NCI-H2107 treated with DMSO at 0.1 percent for 48 hours (cell line): ENCODE data around the gene ALDOB.

Source experiments
- DNase-seq: peaks from one replicate; lab custom pipeline; 2025; ENCODE audit not compliant: unreplicated experiment; lab: John Stamatoyannopoulos, UW

ALDOB gene

DNA sequence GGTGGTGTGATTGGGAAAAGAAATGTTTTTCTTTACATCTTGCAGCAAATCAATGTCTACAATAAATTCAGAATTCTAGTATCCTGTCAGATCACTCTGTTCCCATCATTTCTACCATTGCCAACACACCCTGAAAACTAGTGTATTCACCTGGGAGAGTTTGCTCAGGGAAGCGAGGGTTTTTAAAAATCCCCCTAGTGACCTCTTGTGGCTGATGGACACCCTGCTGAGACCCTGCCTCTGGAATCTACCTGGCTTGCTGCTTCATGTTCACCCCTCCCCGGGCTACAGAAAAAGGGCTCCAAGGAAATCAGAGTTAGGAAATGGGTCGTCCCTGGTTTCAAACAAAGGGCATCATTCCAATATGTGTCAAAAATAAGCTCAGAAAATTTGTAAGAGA lies 21.4 kb upstream of the ALDOB start:
- no peak for DNase-seq

DNA sequence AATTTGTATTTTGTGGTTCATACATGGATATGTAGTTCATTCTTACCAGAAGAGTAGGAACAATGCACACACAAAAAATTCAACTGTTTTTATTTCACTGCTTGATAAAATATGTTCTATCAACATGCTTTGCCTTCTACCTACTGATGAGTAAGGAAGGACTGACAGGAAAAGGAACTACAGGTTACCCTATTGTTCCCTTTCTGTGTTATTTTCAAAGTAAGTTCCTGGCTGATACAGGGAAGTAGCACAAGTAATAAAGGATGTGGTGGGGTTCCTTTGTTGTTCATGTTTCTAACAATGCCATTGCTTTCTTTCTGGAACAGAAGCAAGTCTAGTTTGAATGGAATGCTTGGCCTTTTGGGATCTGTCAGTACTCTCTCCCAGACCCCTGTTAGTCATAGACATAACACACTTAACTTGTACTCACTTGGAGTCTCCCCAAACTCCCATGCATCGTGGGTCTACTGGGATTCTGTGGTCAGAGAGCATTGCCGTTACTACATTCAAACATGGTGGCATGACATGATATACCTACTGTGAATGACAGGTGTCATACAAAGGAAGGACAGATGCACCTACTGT lies 20.2 kb upstream of the ALDOB start:
- no peak for DNase-seq

DNA sequence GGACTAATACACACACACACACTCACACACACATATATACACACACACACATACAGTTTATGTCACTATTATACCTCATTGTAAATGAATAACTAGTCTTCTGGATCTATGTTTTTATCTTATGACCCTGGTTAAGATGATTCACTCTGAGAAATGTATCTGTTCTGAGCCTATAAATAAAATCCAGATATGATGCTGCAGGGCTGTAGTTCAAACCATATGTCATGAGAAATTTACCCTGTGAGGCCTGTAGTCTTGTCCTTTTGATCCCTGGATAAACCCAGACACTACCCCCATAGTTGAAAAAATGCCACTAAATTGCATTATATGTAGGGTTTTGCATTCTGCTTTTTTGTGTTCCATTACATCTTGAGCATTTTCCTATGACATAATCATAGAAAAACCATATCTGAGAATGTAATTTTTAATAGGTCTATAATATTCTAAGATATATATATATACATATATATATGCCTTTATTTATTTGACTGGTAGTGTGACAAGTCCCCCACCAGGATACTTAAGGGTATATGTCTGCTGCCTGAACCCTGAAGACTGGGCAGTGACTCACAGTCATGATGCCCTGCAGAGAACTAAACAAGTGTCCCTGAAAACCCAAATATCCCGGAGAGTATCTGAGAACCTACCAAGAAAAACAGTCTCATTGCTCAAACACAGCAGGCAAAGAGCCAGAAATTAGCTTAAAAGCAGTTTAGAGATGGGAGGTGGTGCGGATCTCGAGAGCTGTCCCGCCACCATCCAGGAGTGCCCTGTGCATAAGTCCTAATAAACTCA lies 18.4 kb upstream of the ALDOB start:
- no peak for DNase-seq

DNA sequence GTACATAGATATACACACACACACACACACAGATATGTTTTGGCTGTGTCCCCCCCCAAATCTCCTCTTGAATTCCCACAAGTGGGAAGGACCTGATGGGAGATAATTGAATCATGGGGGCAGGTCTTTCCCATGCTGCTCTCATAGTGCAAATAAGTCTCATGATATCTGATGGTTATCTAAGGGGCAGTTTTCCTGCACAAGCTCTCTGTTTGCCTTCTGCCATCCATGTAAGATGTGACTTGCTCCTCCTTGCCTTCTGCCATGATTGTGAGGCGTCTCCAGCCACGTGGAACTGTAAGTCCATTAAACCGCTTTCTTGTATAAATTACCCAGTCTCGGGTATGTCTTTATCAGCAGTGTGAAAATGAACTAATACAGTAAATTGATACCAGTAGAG lies 15.9 kb upstream of the ALDOB start:
- no peak for DNase-seq

DNA sequence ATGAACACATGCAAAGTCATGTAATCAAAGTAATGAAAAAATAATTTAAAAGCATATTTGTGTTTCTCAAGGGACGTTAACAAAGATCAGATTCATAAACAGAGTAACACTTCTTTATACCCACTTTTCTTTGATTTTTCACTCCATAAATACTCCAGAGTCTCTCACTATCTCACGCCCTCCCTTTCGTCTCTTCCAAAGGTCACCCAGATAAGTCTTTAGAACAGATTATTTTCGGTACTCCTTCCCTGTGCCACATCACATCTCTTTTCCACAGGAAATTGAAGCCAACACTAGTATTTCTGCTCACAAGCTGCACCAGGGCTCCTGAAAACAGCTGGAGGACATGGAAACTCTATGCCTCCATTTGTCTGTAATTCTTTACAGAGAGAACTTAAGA lies 15.4 kb upstream of the ALDOB start:
- DNase-seq = no peak

DNA sequence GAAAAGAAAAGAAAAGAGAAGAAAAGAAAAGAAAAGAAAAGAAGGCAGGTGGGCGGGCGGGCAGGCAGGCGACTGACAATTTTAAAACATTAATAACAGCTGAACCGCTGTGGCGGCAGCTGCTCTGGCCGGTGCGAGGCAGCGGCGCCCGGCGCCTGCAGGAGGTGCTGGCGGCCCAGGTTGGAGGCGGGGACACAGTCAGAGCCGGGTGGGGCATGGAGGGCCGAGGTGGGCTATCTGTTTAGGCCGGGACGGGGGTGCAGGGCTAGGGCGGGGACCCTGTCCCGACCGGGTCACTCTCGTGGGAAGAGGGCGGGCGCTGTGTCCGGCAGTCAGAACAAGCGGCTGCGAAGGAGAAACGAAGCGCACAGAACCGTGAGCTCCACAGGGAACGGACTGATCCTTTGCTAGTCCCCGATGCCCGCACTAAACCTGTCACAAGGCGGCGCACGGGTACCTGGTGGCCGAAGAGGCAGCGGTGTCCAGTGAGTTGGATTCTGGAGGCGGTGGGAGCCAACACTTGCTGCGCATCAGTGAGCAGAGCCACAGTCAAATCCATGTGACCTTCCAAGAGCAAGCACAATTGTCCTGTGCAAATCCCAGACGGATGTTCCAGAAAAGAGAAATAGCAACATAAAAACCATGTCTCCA lies 13.6 kb upstream of the ALDOB start:
- peak; percentile 77 for DNase-seq

DNA sequence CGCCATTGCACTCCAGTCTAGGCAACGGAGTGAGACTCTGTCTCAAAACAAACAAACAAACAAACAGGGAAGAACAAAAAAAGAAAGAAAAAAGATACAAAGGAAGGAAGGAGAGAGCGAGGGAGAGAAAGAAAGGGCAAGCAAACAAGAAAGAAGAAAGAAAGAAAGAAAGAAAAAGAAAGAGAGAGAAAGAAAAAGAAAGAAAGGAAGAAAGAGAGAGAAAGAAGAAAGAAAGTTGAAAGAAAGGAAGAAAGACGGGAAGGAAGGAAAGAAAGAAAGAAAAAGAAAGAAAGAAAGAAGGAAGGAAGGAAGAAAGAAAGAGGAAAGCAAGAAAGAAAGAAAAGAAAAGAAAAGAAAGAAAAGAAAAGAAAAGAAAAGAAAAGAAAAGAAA lies 13.1 kb upstream of the ALDOB start:
- no peak for DNase-seq

DNA sequence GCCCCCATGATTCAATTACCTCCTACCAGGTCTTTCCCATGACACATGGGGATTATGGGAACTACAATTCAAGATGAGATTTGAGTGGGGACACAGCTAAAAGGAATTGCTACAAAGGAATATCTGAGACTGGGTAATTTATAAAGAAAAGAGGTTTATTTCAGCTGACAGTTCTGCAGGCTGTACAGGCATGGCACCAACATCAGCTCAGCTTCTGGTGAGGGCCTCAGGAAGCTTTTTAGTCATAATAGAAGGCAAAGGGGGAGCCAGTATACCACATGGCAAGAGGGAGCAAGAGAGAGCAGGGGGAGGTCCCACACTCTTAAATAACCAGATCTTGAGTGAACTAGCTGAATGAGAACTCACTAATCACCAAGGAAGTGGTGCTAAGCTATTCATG lies 11.2 kb upstream of the ALDOB start:
- no peak for DNase-seq

DNA sequence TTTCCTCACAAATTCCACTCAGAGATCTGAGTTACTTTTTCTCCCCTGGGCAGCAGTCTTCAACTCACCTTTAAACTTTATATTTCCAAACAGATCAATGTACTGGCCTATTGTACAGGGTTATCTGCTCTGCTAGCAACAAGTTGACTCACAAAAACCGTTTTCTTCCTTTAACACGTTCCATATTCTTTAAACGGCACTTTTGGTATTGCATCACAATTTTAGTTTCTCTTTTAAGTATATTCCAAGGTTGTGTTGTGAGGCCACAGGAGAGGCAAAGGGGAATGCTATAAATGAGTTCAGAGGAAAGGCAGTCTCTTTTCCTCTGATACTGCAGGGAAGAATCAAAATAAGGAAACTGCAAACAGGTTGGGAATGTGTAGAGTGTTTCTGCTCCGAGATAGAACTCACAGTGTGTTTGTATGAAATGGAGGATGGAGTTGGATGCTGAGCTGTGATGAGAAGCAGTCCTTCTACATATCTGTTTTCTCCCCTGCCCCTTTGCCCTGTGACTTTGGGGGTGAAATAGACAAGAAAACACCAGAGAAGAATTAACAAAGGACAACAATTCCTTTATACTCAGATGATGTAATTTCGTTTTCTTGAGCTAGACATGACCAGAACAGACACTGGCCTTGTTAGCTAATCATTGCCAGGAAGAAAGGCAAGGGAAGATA lies 9.9 kb upstream of the ALDOB start:
- DNase-seq = no peak

DNA sequence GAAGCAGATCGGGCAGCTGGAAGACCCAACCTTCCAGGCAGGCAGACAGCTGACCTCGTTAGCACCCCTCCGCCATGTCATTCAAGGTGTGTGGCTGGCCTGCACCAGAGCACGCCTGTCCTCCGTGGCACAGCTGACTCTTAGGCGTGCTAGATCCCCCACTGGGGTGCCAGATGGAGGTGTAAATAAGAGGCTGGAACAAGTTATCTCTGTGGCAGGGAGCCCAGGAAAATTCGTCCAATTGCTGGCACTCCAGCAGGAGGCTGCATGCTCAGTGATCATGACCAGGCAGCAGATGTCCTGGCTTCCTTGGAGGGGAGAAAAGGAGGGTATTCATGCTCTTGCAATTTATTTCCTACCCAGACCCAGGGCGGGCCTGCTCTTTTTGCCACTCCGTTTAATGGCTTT lies 7.8 kb upstream of the ALDOB start:
- peak; percentile 35 for DNase-seq

DNA sequence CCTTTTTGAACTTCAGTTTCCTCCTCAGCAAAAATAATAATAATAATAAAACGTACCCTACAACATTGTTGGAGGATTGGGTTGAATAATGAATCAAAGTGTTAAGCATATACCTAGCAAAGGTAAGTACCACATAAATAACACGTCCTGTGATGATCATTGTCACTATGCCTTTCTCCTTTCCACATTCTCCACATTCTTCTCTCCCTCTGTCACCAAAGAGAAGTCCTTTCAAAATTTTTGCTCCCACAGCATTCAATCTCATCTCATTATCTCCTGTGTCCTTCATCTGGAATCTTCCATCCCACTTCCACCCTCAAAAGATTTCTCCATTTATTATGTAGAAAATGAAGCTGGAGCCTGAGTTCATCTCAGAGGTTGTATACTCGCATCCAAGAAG lies 7.2 kb upstream of the ALDOB start:
- DNase-seq = no peak

DNA sequence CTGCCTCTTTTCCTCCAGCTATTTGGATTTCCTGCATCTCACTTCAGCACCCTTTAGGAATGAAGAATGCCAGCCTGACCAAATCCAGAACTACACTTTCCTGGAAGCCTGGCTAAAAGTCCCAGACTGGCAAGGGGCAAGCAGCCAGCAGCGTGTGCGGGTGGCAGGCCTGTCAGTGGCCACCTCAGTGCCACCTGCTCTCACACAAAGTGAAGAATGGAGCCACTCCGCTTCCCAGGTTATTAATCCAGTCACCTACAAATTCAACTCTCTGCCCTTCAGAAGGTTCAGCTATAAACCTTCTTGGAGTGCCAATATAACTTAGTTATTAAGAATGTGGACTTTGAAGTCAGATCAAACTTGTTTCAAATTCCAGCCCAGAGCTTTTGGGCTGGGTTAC lies 6.7 kb upstream of the ALDOB start:
- no peak for DNase-seq

DNA sequence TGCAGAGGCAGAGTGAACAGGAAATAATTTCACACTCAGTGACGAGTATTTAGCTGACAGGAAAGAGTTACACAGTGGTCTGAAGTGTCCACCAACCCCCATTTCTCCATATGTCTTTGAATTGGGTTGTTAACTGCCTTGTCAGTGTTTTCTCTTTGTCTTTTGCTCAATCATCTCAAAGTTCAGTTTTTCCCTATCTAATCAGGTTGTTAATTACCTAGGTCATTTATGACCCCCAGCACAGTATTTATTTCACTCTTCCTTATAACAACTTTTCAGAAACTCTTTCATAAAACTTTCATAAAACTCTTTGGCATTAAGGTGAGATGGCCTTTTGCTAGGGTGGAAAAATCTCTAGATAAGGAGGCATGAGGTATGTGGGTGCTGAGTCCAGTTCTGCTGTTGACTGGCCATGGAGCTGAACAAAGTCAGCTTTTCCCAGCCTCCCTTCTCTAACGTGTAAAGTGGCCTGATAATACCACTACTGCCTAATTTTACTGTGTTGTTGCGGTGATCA lies 5.2 kb upstream of the ALDOB start:
- no peak for DNase-seq

DNA sequence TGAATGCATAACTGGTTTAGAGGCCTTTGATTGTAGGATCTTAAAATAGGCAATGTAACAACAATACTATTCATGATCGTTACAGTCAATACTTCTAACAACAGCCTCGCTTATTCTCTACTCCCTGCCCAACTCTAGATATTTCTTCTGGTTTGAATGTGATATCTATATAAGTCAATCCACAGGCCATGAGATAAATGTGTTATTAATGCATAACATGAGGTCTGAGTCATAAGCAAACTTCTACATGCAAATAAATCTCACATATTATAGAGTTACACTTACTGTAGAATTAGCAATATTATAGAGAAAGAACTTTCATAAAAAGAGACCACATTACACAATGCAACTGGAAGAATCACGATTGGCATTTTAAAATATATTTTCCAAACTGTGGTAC lies 2.9 kb upstream of the ALDOB start:
- DNase-seq = no peak

DNA sequence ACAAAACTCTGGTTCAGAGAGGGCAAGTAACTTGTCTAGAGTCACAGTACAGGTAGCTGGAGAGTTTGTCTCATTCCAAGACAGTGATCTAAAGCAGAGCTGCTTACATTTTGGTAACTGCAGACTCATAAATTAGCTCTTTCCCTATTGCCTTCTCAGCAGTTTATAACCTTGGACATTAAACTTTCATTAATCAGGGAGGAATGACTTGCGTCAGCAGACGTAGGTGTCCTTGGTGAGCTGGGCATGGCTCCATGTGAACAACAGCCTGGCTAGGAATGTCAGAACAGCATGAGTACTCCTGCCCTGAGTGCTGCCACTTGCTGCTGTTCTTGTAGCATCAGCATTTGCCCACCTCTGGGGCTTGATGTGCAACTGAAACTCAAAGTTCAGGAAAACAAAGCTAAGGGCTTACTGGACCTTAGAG lies 2.2 kb upstream of the ALDOB start:
- no peak for DNase-seq

DNA sequence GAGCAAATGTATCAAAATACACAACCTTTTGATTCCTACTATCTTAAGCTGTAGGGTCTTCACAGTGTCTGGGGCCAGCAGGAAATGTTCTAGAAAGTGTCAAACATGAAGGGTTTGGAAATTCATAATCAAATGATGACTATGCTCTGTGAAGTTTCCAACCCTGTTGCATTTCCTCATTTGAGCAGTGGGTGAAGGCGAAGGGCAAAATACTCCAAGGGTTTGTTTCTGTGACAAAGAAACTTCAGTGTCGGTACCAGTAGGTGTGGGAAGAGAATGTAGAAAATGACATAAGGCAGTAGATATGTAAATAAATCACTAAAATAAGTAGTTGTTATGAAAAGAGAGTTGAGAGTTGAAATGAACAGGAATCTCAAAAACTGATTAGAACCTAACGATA lies 576 bp downstream of the ALDOB start:
- DNase-seq = no peak

DNA sequence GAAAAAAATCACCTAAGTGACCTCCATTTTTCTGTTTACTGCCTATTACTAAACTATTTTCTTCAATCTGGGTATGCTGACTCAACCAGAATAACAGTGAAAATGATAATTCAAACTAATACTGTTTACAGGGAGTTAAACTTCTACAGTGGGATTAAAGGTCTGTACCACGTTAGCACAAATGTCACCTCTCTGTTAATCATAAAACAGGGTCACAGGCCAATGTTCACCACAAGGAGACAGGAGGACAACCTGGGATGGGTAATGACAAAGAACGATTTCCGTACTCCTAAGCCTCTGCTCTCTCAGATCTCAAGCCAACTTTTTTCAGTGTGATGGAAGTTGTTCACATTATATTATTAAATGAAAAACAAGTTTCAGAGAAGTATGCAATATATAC lies 2.3 kb downstream of the ALDOB start:
- DNase-seq = no peak

DNA sequence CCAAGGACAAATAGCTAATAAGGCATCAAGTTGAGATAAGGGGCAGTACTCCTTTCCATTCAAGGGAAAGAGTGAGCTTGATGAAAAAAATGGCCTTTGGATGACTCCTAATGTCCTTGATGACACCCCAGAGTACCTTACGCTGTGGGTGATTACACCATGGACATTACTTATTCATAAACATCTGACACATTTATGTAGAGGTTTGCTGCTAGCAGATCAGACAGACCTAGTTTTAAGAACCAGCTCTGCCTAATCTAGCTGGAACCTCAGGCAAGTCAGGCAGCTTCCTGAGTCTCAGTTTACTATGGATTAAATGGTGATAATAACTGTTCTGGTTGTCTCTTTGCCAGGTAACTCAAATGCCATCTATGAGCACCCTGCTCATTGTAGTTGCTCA lies 2.8 kb downstream of the ALDOB start:
- no peak for DNase-seq

DNA sequence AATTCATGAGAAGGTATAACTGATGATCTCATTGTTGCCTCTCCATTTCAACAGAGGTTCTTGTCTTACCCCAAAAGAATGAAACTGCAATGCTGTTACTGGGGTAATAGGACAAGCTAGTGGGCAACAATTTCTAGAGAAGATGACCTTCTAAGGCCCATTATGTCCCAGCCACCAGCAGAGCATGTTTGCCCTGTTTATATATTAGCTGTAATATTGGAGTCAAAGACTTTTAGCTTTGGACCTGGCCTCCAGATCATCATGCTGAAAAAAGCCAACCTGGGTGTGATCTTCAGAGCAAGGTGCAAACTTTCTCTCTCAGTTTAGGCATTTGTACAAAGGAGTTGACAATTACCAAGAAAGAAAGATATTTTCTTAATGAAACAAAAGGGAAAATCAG lies 3.4 kb downstream of the ALDOB start:
- DNase-seq = no peak

DNA sequence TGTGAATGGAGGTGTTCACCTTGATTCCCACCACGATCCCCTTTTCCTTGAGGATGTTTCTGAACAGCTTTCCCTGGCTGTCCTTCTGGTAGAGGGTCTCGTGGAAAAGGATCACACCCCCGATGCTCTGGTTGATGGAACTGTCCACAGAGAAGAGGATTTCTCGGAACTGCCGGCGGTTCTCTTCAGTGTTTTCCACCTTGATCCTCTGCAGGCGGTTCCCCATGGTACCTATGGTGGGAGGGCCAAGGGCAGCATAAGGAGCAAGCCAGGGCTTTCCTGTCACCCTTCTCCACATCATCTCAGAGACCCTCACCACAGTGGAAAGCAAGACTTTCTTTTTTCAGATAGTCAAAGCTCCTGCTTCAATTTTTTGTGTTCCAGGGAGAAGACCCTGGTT lies 5.8 kb downstream of the ALDOB start:
- no peak for DNase-seq

DNA sequence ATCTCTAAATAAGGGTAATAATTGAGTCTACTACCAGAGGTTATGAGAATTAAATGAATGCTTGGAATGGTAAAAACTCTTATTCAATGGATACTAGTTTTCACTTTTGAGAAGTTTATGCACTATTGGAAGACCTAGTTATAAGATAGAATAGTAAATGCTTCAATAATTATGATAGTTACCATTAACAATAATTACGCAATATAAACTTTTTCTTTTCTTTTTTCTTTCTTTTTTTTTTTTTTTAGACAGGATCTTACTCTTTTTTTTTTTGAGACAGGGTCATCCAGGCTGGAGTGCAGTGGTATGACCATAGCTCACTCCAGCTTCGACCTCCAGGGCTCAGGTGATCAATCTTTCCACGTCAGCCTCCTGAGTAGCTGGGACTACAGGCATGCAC lies 6.7 kb downstream of the ALDOB start:
- DNase-seq = no peak
